HL-60 (cell line): ENCODE data around the gene DDX27.

Experiments used
- CTCF ChIP-seq: IDR thresholded peaks from one replicate; pipeline ENCODE4 v1.5.1; 2011; ENCODE audit warnings: low read length, control low read depth, inconsistent platforms; ENCODE audit not compliant: insufficient read depth
- POLR2AphosphoS5 ChIP-seq: IDR thresholded peaks from 2 replicates; pipeline ENCODE4 v1.6.1; 2012; ENCODE audit warnings: low read depth
- TF ChIP-seq, protein P1 (sequence below): IDR thresholded peaks from 2 replicates; pipeline ENCODE4 v1.6.1; 2012; ENCODE audit warnings: low read depth; ENCODE audit not compliant: insufficient replicate concordance

DNA sequence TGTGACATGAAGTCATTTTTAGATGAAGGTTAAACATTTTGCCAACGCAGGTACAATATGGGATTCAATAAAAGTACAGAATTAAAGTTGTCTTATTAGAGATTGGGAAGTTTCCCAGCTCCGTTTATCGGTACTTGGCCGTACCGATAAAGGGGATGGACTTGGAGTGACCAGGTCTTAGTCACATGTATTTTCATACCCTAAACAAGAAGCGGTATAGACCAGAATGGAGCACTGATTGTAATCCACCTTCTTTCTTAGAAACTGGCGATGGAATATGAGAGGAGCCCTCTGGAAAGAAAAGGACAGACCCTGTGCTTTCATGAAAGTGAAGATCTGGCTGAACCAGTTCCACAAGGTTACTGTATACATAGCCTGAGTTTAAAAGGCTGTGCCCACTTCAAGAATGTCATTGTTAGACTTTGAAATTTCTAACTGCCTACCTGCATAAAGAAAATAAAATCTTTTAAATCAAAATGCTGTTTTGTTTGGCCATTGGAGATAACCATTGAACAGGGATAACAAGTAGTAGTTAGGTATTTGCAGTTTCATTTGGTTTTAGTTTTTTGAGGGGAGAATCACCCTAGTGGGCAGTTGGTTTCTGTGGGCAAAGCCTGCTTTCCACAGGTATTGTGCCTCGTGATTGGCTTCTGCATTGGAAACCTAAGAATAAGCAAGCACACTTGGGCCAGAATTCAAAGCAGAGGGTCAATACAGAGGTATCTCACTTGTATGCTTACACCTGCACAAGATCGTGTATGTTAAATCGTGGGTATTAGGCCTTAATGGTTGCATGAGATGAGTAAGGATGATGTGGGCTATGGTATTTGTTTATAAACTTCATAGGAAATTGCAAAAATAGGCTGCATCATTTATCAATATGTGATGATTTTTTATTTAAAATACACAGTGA is 69.8 kb downstream of the DDX27 start:
- TF ChIP-seq CTCF (no peak), POLR2AphosphoS5 (peak; percentile 78)
- TF ChIP-seq, protein P1, sequence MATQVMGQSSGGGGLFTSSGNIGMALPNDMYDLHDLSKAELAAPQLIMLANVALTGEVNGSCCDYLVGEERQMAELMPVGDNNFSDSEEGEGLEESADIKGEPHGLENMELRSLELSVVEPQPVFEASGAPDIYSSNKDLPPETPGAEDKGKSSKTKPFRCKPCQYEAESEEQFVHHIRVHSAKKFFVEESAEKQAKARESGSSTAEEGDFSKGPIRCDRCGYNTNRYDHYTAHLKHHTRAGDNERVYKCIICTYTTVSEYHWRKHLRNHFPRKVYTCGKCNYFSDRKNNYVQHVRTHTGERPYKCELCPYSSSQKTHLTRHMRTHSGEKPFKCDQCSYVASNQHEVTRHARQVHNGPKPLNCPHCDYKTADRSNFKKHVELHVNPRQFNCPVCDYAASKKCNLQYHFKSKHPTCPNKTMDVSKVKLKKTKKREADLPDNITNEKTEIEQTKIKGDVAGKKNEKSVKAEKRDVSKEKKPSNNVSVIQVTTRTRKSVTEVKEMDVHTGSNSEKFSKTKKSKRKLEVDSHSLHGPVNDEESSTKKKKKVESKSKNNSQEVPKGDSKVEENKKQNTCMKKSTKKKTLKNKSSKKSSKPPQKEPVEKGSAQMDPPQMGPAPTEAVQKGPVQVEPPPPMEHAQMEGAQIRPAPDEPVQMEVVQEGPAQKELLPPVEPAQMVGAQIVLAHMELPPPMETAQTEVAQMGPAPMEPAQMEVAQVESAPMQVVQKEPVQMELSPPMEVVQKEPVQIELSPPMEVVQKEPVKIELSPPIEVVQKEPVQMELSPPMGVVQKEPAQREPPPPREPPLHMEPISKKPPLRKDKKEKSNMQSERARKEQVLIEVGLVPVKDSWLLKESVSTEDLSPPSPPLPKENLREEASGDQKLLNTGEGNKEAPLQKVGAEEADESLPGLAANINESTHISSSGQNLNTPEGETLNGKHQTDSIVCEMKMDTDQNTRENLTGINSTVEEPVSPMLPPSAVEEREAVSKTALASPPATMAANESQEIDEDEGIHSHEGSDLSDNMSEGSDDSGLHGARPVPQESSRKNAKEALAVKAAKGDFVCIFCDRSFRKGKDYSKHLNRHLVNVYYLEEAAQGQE: no peak
